SK-N-SH (cell line): Measurements from ENCODE around the gene GPR32.

ENCODE experiments used
- CHD2 ChIP-seq: fragments of 150-350 bp; IDR thresholded peaks from 2 replicates; pipeline ENCODE4 v1.6.1; 2018; ENCODE audit warnings: low read length; ENCODE audit not compliant: partially characterized antibody
- ELF1 ChIP-seq: IDR thresholded peaks from 2 replicates; pipeline ENCODE4 v1.4.0; 2012
- MEF2A ChIP-seq: IDR thresholded peaks from 2 replicates; pipeline ENCODE4 v1.4.0; 2012; ENCODE audit warnings: low read depth, borderline replicate concordance
- NRF1 ChIP-seq: IDR thresholded peaks from 2 replicates; pipeline ENCODE4 v1.6.1; 2012; ENCODE audit warnings: low read depth, mild to moderate bottlenecking, low read length
- RAD21 ChIP-seq: IDR thresholded peaks from 2 replicates; pipeline ENCODE4 v1.6.1; 2012; ENCODE audit warnings: mild to moderate bottlenecking, low read length
- RCOR1 ChIP-seq: fragments of 150-350 bp; IDR thresholded peaks from 2 replicates; pipeline ENCODE4 v1.6.1; 2017; ENCODE audit warnings: antibody characterized with exemption, low read length
- TAF1 ChIP-seq: IDR thresholded peaks from 2 replicates; pipeline ENCODE4 v1.6.1; 2012; ENCODE audit warnings: low read depth, mild to moderate bottlenecking, low read length, moderate library complexity, borderline replicate concordance
- TCF12 ChIP-seq: IDR thresholded peaks from 2 replicates; pipeline ENCODE4 v1.4.0; 2012
- YY1 ChIP-seq: IDR thresholded peaks from 2 replicates; pipeline ENCODE4 v1.4.0; 2012; ENCODE audit warnings: low read depth, mild to moderate bottlenecking
- TF ChIP-seq, protein P1 (sequence below): fragments of 200-600 bp; sonication (generic); IDR thresholded peaks from 2 replicates; pipeline ENCODE4 v1.6.1; 2017; ENCODE audit warnings: antibody characterized with exemption, mild to moderate bottlenecking, moderate library complexity
- TF ChIP-seq, protein P2 (sequence below): fragments of 150-350 bp; IDR thresholded peaks from 2 replicates; pipeline ENCODE4 v1.6.1; 2017; ENCODE audit warnings: antibody characterized with exemption, low read length, low read depth, borderline replicate concordance
- TF ChIP-seq, protein P3 (sequence below): IDR thresholded peaks from 2 replicates; pipeline ENCODE4 v1.4.0; 2012; ENCODE audit warnings: low read depth, borderline replicate concordance

DNA sequence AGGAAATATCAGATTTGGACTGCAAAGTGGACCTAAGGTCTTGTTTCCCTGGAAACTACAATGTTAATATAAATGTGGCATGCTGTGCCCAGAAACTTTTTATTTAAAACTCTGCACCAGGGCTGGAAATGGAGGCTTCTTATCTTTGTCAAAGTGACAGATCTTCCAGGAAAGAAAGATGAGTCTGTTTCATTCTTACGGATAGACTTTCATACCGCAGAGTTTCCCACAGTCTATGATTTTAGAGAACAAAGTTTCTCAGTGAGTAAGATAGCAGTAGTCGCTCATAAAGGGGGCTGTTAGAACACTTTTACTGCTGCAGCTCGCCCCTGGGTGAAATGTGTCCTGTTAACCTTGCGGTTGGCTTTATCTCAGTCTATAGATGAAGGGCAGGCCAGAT is 40.4 kb upstream of the GPR32 start:
- TF ChIP-seq, protein P1, sequence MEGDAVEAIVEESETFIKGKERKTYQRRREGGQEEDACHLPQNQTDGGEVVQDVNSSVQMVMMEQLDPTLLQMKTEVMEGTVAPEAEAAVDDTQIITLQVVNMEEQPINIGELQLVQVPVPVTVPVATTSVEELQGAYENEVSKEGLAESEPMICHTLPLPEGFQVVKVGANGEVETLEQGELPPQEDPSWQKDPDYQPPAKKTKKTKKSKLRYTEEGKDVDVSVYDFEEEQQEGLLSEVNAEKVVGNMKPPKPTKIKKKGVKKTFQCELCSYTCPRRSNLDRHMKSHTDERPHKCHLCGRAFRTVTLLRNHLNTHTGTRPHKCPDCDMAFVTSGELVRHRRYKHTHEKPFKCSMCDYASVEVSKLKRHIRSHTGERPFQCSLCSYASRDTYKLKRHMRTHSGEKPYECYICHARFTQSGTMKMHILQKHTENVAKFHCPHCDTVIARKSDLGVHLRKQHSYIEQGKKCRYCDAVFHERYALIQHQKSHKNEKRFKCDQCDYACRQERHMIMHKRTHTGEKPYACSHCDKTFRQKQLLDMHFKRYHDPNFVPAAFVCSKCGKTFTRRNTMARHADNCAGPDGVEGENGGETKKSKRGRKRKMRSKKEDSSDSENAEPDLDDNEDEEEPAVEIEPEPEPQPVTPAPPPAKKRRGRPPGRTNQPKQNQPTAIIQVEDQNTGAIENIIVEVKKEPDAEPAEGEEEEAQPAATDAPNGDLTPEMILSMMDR = no peak
- TF ChIP-seq TCF12 (no peak), RAD21 (no peak), YY1 (no peak), ELF1 (no peak), NRF1 (no peak), MEF2A (no peak), CHD2 (no peak), TAF1 (no peak), RCOR1 (no peak)
- TF ChIP-seq, protein P2, sequence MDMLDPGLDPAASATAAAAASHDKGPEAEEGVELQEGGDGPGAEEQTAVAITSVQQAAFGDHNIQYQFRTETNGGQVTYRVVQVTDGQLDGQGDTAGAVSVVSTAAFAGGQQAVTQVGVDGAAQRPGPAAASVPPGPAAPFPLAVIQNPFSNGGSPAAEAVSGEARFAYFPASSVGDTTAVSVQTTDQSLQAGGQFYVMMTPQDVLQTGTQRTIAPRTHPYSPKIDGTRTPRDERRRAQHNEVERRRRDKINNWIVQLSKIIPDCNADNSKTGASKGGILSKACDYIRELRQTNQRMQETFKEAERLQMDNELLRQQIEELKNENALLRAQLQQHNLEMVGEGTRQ = no peak
- TF ChIP-seq, protein P3, sequence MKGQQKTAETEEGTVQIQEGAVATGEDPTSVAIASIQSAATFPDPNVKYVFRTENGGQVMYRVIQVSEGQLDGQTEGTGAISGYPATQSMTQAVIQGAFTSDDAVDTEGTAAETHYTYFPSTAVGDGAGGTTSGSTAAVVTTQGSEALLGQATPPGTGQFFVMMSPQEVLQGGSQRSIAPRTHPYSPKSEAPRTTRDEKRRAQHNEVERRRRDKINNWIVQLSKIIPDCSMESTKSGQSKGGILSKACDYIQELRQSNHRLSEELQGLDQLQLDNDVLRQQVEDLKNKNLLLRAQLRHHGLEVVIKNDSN = no peak
